ENCODE results near the gene NKX2-1.
"Not testable (repeated sequence)": the region's sequence is repeated elsewhere in the genome, so short reads cannot be mapped to it uniquely, and the experiment has no call there.

NKX2-1 gene

DNA sequence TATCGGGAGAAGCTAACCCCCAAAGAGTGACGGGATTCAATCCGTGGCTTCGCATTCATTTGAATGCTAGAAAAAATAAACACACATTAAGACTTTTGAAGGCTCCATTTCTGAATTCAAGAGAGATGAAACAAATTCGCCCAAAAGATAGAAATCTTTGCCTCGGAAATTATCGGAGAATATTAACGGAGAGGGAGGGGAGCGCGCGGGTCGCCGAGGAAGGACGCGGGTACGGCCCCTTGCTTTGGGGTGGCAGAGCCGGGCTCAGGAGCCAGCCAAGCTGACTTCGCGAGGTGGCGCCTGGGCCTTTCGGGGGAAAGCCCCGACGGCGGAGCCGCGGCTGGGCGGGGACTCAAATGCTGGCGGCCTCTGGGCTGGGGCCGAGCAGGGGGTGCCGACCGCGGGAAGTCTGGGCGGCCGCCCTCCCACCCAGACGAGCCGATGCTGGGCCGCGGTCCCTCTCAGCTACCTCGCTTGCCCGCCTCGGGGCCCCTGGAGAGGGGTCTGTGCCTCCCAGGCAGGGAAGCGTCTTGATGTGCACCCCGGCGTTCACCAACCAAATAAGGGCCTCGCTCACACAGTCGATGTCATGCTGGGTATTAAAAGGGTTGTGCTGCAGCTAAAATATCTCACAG, 14.7 kb downstream of the NKX2-1 start:
- DNase-seq: no peak

DNA sequence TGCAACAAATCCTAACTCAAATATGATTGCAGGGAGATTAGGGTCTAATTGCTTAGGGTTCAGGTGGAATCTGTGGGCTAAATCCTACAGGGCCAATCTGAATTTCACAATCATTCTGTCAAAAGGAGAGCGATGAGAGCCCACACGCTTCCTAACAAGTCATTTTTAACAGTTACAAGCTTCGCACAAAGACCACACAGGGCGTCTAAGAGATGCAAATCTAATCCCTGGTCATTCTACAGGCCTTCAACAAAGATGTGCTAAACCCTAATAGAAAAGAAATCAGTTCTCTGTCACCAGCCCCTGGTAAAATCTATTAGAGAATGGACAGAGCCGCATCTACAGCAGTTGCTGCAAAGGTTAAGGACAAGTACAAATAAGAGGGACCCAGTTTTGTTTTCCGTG, 15.3 kb downstream of the NKX2-1 start:
- no peak for DNase-seq

DNA sequence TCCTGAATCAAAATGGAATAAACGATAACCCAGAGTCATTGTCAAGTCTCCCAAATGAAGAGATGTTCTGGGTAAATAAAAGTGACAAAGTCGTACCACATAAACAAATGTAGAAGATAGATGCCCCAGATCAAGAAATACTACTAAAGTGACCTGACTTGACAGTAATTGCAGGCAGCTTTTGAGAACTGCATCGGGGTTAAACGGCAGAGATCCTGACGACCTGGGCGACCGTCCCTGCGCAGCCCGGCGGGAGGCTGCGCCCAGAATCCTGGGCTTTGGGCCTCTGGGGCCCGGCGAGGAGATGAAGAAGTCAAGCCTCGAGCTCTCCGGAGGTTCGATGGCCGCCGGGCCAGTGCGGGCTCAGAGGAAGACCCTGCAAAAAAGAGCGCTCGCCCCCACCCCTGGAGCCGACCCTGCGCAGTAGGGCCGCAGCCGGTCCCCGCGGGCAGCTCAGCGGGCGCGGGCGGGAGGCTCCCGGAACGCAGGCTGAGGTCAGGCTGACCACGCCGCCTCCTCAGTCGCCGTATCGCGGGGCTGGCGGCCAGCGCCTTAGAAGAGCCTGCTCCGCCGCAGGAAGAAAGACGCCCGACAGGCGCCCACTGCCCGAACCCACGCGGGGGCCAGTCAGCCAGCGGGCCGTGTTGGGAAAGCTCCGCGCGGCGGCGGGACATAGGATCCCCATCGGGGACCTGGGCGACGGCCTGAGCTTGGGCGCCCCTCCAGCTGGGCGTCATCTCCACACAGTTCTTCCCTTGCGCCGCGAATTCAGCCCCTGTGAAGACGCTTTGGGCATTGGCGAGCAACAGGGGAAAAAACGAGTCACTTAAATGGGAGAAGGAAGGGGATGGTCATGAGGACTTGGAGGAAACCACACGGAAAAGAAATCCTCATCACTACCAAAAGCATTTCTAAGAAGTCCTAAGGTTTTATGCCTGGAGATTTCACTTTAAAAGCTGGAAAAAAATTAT, 16.0 kb downstream of the NKX2-1 start:
- no peak for DNase-seq

DNA sequence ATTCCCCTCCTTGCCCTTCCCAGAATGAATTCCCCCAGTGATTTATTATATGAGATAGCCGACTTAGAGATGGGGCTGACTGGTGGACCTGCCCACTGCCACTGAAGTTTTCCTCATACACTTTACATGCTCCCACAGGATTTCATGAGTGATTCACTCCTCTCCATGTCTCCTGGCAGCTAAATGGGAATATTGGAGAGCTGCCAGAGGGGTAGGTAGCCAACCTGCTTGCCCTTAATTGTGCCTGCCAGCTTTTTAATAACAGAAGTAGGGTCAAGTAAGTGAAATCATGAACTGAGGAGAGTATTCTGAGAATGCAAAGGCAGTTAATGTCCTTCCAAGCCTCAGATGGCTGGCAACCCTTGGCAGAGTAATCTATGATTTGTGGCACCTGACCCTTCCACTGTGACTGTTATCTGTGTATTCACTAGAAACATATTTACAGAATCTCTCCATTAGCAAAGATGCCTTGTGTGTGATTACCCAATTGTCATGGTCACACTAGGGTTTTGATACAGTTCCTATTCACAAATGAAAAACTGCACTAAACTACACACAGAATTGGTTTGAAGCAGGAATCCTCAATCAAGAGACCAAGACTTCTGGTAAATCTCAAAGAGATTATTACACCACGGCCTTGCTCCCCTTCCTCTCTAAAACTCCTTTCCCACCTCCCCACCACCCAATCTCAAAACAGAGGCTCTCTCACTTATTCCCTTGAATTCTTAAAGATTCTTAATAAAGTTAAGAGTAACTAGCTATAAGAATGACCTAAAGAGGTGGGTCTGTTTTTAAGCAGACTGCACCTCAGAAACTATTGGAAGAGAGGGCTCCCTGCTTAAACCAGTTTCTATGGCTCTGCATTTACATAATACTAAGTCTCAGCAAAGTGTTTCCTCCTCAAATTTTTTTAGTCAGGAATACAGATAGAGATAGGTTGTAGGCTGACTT, 17.2 kb downstream of the NKX2-1 start:
- DNase-seq: no peak

DNA sequence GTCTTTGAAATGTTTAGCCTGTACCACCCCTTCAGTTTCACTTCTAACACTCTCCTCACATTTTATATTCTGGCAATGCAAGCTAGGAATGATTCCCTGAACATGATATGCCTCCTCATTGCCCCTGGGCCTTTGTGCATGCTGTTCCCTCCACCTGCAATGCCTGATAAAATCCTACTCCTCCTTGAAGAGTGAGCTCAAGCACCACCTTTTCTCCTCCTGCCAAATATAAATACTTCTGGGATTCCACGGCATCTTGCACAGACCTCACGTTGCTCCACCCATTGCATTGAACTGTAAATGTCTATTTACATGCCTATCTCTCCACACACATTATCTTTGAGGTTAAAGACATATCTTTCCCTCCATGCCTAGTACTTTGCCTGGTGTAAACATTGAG, 21.1 kb downstream of the NKX2-1 start:
- DNase-seq: no peak

DNA sequence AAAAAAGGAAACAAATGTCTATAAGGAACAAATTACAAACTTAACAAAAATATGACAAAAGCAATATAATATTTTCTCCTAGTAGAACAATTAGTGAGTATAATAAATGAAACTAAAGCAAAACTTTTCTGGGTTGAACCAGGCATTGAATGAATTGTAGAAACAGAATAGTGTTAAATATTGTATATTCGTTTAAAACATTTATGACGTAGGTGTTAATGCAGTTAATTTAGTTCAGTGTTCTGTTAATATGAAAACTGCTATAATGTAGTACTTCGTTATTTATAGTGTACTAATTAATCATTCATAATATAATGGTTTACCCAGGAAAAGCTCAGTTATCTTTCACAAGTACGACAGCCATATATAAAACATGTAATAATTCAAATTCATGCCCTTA, 23.7 kb downstream of the NKX2-1 start:
- DNase-seq: no peak

DNA sequence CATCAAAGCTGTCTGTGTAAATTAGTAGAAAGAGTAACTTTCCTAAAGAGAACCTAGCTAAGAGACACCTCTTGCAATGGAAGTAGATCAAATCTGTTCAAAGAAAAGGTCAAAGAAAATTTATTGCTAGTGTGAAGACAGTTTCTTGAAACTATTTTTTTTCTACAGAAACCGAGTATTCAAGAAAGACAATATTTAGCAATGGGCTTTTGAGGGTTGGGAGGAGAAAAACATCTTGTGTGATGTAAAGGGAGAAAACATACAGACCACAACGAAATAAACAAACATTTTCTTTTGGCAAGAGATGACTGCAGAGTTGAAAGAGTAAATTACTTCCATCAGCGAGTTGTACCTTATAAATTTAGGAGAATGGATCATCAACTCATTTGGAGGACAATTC, 24.4 kb downstream of the NKX2-1 start:
- DNase-seq: no peak

DNA sequence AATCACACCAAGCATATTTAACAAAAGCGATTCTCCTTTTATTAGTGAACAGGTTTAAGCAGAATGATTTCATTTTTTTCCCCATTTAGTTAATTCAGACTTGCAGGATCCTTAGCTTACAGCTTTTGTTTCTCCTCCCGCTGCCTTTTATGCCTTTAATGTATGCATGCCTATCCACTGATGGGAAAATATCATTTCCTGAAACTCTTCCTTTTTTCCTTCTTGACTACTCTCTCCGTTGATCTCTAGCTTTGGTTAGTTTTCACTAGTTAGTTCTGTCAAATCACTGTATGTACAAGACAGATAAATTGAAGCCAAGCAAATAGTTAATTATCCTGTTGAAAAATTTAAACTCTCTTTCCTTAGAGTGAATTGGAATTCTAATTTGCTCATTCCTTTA, 26.3 kb downstream of the NKX2-1 start:
- no peak for DNase-seq

DNA sequence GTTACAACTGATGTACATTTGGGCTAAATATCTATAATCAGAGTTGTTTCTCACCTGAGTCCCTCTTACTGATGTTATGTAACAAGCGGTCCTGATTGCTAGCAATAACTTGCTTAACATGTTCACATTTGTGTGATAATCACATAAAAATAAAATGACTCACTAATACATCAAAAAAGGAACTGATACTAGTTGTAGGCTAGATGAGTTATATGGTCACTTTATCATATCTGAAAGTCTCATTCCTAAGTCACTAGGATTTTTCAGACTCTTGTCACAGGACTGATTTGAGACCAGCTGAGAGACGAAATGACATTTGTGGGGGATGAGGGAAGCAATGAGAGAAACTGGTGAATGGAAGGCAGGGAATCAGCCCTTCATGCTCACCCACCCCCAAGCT, 34.3 kb downstream of the NKX2-1 start:
- no peak for DNase-seq

DNA sequence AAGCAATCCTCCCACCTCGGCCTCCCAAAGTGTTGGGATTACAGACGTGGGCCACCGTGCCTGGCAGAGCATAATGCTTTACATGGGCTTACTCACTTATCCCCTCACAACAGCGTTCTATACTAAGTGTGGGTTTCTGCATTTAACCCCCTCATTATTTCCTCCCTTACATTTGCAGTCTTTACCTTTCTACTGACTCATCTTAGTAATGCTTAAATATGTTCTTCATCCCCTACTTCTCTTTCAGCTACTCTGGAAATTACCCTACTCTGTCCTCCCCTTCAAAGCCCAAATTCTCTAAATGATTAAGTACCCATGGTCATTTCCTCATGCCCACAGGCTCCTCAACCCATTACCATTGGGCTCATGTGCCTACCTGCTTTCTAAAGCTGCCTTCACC, 40.7 kb downstream of the NKX2-1 start:
- DNase-seq: no peak

DNA sequence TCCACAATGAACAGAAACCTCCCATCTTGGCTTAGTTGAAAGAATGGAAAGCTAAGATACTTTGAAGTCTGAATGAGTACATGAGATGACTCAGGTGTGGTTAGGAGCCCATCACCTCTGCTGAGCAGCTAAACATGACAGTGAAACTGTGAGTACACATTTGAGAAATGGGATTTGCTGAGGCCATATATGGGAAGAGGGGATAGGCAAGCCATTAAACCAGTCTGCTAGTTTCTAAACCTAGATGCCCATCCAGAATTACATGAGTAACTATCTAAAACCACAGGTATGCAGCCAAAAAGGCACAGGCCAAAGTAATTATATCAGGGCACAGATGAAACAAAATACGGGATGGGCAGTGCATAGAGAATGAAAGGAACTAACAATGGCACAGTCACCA, 41.2 kb downstream of the NKX2-1 start:
- no peak for DNase-seq

DNA sequence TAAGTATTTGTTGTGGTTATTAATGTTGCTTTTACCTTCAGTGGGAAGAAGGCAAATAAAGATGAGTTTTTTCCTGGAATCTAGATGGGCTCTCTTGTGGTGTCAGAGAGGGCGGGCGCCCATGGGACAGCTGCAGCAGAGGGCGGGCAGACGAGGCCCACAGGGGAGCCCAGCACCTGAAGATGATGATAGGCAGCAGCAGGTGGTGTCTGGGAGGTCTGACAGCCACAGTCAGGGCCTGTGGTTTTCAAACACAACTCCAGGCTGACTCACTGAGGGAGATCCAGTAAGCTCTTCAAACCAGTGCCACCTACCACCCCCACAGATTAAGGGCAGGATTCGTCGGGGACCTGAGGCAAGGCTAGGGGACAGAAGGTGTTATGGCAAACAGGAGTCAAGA, 42.8 kb downstream of the NKX2-1 start:
- no peak for DNase-seq

DNA sequence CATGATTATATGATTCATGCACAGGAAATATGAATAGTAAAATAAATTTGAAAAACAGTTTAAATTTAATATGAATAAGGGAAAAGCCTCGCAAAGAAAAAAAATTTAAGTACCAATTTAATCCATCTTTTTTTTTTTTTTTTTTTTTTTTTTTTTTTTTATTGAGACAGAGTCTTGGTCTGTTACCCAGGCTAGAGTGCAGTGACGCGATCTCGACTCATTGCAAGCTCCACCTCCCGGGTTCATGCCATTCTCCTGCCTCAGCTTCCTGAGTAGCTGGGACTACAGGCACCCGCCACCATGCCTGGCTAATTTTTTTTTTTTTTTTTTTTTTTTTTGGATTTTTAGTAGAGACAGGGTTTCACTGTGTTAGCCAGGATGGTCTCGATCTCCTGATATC, 44.0 kb downstream of the NKX2-1 start:
- DNase-seq: not testable (repeated sequence)

DNA sequence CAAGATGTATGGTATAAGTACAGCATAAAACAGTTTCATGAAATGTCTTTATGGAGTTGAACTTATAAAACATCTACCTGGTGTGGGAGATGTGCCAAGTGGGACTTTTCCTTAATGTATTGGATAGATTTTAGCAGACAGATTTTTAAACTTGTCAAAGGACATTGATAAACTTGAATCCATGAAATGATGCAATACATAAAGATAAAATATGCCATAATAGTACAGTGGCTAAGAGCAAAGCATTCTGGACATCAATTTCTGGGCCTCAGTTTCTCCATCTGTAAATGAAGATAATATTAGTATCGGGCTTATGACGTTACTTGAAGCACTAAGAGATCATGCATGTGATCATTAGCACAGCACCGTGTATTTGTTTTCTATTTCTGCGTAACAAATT, 45.4 kb downstream of the NKX2-1 start:
- DNase-seq: no peak

DNA sequence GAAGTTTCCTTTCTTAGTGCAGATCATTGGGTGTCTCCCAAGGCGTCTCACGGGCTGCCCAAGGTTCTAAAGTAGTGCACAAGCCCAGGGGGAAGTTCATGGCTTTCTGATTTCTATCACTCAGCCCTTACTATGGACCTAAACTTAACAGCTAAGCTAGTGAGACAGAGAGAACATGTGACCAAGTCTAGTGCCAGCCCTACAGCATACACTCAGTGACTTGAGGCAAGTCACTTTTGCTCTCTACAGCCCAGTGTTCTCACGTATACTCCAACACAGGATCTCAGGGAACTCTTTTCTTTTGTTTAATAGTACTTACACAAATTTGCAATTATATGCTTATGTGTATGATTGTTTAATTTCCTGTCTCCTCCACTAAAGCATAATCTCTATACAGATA, 48.6 kb downstream of the NKX2-1 start:
- no peak for DNase-seq

DNA sequence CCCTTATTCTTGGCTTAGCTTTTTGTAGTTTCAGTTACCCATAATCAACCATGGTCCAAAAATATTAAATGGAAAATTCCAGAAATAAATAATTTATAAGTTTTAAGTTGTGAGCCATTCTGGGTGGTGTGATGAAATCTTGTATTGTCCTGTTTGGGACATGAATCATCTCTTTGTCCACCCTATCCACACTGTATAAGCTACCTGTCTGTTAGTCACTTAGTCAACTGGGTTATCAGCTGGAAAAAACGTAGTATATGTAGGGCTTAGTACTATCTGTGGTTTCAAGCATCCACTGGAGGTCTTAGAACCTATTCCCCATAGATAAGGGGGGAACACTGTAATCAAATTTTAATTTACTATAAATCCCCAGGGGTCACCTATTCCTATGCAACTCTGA, 52.7 kb downstream of the NKX2-1 start:
- DNase-seq: no peak

All from NCI-H226 (cell line).